Retinal pigment epithelial cell (primary cell): Measurements from ENCODE around the gene PLEKHA5.

Experiments used
- DNase-seq: peaks from one replicate; pipeline ENCODE4 v3.0.0-alpha.2; 2010; ENCODE audit warnings: low read depth
- H3K4me3 ChIP-seq: 2 replicates; pipeline ENCODE4 v1.5.1; 2011; ENCODE audit warnings: mild to moderate bottlenecking, low read length, control low read depth, moderate library complexity
- CTCF ChIP-seq: conservative IDR thresholded peaks from 2 replicates; pipeline ENCODE4 v1.5.1; 2011; ENCODE audit warnings: low read depth, low read length, control low read depth, inconsistent platforms

PLEKHA5 gene

GRCh38 chr12:19276767-19277166 lies 147.2 kb downstream of the PLEKHA5 start:
- TF ChIP-seq CTCF = no peak
- DNase-seq = no peak
- no peak overlapping the region for H3K4me3 ChIP-seq

GRCh38 chr12:19277711-19278110 lies 148.2 kb downstream of the PLEKHA5 start:
- TF ChIP-seq CTCF = no peak
- H3K4me3 ChIP-seq = no peak overlapping the region
- DNase-seq = no peak

- TF ChIP-seq CTCF = no peak
- H3K4me3 ChIP-seq = no peak overlapping the region
- no peak for DNase-seq
Measured at GRCh38 chr12:19278407-19278806, 148.9 kb downstream of the PLEKHA5 start.

- H3K4me3 ChIP-seq = no peak overlapping the region
- TF ChIP-seq CTCF = no peak
- DNase-seq = no peak
Measured at GRCh38 chr12:19282133-19282699, 152.7 kb downstream of the PLEKHA5 start.

- TF ChIP-seq CTCF = no peak
- no peak overlapping the region for H3K4me3 ChIP-seq
- no peak for DNase-seq
Measured at GRCh38 chr12:19284658-19285057, 155.1 kb downstream of the PLEKHA5 start.

- no peak for TF ChIP-seq CTCF
- DNase-seq = no peak
- H3K4me3 ChIP-seq = no peak overlapping the region
Measured at GRCh38 chr12:19285793-19286448, 156.4 kb downstream of the PLEKHA5 start.

- TF ChIP-seq CTCF = no peak
- DNase-seq = no peak
Measured at GRCh38 chr12:19287302-19287701, 157.8 kb downstream of the PLEKHA5 start.

More at GRCh38 chr12:19287302-19287701, 157.8 kb downstream of the PLEKHA5 start:
- no peak overlapping the region for H3K4me3 ChIP-seq
